MM.1S (cell line): ENCODE measurements around the gene PTPN18.

Source experiments
- CTCF ChIP-seq: fragments of 300-600 bp; sonication (generic); IDR thresholded peaks from 2 replicates; pipeline ENCODE4 v1.5.1; 2016; ENCODE audit warnings: antibody characterized with exemption, low read length, mixed read lengths
- EZH2 ChIP-seq: fragments of 300-600 bp; sonication (generic); optimal IDR thresholded peaks from 2 replicates; pipeline ENCODE3; 2017; ENCODE audit warnings: low read depth, mild to moderate bottlenecking, antibody characterized with exemption, low read length, mixed read lengths
- EZH2phosphoT487 ChIP-seq: fragments of 300-600 bp; sonication (generic); IDR thresholded peaks from 2 replicates; pipeline ENCODE4 v1.6.1; 2018; ENCODE audit warnings: antibody characterized with exemption, low read length

DNA sequence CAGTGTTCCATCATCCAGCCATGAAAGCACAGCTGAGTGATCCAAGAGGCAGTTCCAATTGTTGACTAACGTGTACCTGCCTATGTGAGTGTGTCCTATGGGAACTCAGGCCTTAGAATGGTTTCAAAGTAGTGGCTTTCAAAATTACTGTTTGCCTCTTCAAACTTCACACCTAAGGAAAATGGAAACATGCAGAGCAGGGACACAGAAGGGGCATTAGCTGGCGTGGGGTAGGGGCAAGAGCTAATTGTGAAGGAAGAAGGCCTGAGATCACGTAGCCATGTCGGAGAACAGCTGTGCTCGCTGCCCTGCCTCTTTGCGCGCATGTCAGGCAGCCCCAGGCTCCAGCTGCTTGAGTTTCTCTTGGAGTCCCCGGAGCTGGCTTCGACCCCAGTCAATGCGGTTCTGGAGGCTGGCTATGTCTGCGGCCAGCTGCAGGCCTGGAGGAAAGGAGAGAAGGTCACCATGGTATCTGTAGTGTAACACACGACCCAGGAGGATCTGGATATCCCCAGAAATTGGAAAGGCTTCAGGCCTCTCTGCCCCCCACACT, 17.0 kb upstream of the PTPN18 start:
- no peak for TF ChIP-seq CTCF
- TF ChIP-seq EZH2 = no peak
- TF ChIP-seq EZH2phosphoT487 = no peak
